Activated CD4-positive, CD25-positive, alpha-beta regulatory T cell treated with anti-CD3 and anti-CD28 coated beads, Interleukin-2, amount 50 U/mL, for 72 hours (primary cell): ENCODE results near the gene PSMG3.

Source experiments
- DNase-seq: peaks from one replicate; pipeline ENCODE4 v3.0.0; 2021

Gene PSMG3

DNA sequence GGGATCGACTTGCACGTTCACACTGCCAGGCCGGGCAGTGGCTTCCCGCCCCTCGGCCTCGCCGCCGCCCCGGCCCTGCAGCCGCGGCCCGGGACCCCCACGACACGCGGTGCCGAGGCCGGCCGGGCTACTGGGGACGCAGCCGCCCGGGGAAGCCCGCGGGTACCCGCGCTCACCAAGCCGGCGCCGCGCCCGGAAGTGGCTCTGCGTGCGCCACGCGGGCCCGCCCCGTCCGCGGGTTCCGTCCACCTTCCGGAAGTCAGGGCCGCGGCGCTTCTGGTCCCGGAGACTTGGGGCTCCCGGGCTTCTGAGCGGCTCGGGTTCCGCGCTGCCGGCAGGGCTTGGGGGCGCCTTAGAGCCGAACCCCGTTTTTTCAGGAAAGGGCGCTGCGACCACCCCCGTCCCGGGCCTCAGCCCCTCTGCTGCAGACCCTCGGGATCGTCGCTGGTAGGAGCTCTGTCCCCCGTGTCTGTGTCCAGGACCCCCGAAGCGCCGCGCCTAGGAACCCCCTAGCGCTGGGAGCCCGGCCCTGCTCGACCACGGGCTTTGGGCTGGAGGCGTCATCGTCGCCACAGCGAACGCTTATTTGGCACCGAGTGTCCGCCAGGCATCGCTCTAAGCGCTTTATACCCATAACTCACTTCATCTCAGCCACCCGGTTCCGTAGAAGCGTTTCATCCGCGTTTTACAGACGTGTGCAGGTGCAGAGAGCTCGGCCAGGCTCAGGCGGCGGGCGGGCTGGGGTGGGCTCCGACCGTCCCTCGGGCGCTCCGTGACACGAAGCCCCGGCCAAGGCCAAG is at the start of gene PSMG3:
TSS of gene PSMG3 (minus strand) at position 200 of the 800 bp plus-strand sequence. CDS start 693 bp downstream, outside the sequence.
- DNase-seq = peak; percentile 92

DNA sequence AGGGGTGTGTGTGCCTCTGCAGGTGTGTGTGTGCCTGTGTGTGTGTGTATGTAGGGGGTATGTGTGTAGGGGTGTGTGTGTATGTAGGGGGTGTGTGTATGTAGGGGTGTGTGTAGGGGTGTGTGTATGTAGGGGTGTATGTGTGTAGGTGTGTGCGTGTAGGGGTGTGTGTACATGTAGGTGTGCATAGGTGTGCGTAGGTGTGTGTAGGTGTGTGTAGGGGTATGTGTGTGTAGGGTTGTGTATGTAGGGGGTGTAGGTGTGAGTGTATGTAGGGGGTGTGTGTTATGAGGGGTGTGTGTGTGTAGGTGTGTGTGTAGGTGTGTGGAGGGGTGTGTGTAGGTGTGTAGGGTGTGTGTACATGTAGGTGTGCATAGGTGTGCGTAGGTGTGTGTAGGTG is 48.6 kb upstream of the PSMG3 start:
- no peak for DNase-seq

GRCh38 chr7:1617957-1618356 is 48.1 kb upstream of the PSMG3 start:
- DNase-seq = no peak

DNA sequence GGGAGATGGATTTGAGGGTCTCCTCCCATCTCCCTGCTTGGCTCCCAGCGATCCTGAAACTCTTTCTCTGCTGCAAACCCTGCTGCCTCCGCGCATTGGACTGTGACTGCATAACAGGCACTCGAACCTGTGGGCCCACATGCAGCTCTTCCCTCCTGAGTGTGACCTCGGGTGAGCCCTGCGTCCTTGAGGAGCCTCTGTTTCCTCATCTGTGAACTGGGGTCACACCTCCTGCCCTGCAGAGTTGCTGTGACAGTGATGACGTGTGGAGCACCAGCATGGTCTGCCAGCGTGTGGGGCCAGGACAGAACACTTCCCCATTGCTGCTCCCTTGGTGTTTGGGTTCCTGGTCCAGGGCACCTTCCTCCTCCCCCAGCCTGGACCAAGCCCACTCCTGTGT is 46.9 kb upstream of the PSMG3 start:
- DNase-seq = no peak

DNA sequence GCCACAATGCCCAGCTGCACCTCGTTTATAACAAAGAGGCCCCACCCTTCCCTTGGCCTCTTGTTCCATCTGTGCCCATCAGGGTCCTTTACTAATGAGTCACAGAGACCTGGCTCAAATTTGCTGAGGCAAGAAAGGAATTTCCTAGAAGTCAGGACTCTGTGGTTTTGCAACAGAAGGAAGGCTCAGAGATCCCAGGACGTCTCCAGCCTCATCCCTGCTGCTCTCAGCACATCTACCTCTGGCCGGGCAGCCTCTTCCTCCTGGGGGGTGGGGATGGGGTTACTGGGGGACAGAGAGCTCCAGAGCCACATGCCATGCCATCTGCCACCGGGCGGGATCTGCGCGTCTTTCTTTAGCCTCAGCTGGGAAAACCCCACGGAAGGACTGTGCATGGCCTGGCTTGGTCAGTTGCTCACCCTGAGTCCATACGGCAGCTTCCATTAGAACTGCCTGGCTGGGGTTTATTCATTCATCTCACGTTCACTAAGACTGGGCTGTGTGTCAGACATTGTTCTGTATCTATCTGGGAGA is 41.9 kb upstream of the PSMG3 start:
- no peak for DNase-seq

DNA sequence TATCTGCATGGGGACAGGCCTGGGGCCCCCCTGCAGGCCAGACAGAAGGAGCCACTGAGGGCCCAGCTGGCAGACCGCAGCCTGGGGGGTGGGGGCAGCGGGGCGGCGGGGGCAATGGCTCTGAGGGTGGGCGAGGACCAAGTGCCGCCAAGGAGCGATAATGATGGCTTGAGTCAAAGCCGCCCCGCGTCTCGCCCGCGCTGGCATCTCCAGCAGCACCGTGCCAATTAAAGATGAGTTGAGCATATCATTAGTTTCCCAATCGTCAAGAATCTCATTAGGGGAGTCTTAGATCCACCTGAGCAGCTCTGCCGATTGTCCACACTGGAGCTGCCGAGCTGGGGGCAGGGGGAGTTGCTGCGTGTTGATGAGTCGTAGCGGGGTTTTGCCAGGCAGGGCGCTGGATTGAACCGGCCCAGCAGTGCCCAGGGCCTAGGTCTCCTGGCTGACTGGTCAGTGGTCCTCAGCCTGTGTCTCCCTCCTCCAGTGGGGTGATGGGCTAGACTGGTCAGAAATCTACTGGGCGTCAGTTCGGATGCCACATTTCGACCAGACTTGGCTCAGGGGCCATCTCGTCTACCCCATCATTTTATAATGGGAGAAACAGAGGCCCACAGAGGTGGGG is 41.0 kb upstream of the PSMG3 start:
- no peak for DNase-seq

GRCh38 chr7:1610013-1610677 is 40.3 kb upstream of the PSMG3 start:
- DNase-seq = no peak

DNA sequence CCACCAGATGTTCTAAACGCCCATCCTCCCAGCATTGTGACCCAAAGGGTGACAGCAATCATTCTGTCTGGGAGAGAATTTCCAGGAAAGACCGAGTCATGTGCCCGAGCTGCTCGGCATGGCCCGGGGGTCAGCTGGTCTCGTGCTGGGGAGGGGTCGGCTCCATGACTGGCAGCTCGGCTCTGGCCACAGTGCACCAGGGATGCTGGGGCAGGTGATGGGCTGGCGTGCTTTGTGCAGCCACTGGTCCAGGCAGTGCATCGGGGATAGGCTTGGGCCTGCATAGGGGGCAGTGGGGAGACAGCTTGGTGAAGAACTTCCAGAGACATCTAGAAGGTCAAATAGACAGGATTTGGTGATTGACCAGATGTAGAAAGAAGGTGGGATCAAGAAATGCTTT is 39.2 kb upstream of the PSMG3 start:
- DNase-seq = no peak

DNA sequence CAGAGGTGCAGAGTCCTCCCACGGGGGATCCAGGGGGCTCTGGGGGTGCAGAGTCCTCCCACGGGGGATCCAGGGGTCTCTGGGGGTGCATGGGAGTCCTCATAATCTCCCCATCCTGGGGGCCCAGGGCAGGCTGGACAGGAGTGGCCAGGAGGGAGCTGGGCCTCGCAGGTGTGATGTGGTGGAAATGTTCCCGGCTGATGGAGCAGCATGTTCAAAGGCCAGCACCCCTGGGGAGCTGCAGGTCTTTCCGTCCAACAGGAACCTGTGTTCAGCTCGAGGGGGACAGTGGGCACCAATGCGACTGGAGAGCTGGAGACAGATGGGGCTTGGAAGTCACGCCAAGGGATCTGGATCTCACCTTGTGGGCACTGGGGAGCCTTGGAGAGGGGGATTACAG is 38.5 kb upstream of the PSMG3 start:
- DNase-seq = no peak

GRCh38 chr7:1607696-1608095 is 37.9 kb upstream of the PSMG3 start:
- no peak for DNase-seq

DNA sequence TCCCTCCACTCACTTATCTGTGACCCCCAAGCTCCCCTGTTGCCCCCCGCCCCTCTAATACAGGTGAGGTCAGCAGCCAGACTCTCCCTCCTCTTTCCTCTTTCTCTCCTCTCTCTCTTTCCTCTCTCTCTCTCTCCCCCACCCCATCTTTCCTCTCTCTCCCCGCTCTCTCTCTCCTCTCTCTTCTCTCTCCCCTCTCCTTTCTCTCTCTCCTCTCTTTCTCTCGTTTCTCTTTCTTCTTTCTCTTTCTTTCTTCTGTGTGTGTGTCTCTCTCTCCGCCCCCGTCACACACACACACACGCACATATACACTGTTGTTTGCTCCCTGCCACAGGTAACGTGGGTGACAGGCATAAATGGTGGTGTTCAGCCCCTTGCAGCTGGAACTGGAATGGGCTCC is 37.2 kb upstream of the PSMG3 start:
- no peak for DNase-seq

GRCh38 chr7:1604383-1604782 is 34.6 kb upstream of the PSMG3 start:
- no peak for DNase-seq

DNA sequence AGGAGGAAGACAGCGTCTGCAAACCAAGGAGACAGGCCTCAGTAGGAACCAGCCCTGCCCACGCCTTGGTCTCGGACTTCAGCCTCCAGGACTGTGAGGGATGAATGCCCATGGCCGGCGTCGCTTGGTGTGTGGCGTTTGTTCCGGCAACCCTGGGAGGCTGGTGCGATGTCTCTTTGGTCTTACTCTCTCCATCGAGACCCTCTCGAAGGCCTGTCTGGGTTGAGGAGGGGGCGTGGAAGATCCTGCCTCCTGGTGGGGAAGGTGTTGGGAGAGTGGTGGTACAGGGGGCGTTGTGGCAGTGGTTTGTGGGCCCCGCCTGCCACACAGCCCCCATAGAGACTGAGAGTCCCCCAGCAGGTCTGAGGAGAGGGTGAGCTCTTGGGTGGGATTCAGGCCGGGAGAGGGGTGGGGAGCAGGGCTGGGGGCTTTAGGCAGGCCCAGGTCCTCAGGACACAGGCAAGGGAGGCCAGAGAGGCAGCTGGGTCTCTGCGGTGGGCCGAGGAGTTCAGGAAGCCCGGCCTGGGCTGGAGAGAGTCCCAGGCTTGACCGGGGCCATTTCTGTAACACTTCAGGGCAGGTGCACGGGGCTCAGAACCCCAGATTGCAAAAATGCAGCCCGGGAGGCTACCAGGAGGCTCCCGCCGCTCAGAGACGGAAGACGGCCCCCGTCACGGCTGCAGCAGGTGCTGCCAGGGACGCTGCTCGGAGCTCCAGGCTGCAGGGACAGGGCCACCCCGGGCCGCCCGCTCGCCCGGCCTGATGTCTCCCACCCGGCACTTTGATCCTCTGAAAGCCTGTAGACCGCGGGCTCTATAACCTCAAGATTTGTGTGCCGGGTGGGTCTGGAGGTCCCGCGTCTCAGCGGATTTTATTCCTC is 33.8 kb upstream of the PSMG3 start:
- no peak for DNase-seq

DNA sequence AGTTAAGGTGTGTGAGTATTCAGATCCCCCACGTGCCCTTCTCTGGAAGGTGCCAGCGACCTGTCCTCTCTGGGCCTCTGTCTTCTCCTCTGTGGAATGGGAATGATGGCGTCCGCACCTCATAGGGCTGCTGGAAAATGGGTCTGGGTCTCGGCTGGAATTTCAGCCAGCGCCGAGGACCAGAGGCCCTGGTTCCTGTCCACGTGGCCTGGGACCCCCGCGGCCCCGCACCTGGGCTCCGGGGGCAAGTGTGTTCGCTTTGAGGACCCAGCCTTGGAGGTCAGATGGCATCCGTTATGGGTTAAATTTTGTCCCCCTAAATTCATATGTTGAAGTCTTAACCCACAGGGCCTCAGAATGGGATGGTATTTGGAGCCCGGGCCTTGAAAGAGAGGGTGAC is 32.6 kb upstream of the PSMG3 start:
- no peak for DNase-seq

GRCh38 chr7:1601956-1602355 is 32.1 kb upstream of the PSMG3 start:
- no peak for DNase-seq

- DNase-seq = no peak
These were observed 30.0 kb upstream of the PSMG3 start for GRCh38 chr7:1599640-1600395.

GRCh38 chr7:1598961-1599639 is 29.3 kb upstream of the PSMG3 start:
- no peak for DNase-seq

DNA sequence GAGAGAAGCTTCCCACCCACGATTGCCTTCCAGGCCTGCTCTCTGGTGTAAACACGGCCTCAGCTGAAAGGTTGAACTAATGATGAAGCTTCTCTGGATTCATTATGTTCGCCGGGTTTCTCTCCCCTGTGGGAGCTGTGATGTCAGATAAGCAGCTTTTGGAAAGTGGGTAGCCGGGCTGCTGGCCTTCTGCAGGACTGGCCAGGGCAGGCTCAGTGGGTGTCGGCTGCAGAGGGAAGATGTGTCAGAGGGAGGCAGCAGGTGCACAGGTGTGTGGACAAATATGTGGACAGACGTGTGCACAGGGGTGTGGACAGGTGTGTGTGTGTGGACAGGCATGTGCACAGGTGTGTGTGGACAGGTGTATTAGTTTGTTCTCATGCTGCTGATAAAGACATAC is 28.5 kb upstream of the PSMG3 start:
- no peak for DNase-seq

- no peak for DNase-seq
These were observed 28.0 kb upstream of the PSMG3 start for GRCh38 chr7:1597791-1598190.

DNA sequence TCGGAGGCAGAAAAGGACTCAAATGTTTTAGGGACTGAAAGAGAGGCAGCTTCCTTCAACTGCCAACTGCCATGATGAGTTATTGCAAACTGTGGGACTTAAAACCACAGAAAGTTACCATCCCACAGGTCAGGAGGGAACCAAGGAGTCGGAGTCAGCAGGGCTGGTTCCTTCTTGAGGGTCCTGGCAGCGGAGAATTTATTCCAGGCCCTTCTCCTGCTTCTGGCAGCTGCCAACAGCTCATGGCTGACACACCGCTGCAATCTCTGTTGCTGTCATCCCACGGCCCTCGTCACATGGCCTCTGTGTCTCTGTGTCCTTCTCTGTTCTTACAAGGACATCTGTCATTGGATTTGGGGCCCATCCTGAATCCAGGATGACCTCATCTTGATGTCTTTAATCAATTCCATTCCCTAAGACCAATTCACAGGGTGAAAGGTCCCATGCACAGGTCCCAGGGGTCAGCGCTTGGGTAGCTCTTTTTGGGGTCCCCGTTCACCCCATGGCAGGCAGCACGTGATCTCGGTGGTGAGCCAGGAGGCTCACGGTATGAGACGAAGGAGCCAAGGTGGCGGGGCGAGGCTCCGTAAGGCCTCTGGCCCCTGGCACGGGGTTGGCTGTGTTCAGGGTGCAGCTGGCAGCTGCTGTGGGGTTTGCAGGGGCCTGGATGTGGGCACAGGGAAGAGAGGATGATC is 27.4 kb upstream of the PSMG3 start:
- no peak for DNase-seq
